Stimulated activated CD8-positive, alpha-beta memory T cell treated with anti-CD3 and anti-CD28 coated beads, Interleukin-4, amount 100 ng/mL, for 24 hours (primary cell): Measurements from ENCODE around the gene MGAT5B.

Source experiments
- DNase-seq: peaks from one replicate; pipeline ENCODE4 v3.0.0-alpha.2; 2020; ENCODE audit warnings: low read depth

Gene MGAT5B

DNA sequence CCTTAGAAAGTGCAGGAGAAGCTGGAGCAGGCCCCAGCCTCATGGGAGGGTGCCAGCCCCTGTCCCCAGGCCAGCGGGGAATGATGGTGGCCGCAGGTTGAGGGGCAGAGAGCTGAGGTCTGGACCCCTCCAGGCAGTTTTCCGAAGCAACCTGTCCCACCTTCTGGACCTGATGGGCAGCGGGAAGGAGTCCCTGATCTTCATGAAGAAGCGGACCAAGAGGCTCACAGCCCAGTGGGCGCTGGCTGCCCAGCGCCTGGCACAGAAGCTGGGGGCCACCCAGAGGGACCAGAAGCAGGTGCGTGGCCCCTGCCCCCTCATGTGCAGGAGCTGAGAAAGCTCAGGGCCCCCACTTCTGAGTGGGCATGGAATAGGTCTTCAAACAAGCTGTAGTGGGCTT, 36.8 kb downstream of the MGAT5B start:
- no peak for DNase-seq

DNA sequence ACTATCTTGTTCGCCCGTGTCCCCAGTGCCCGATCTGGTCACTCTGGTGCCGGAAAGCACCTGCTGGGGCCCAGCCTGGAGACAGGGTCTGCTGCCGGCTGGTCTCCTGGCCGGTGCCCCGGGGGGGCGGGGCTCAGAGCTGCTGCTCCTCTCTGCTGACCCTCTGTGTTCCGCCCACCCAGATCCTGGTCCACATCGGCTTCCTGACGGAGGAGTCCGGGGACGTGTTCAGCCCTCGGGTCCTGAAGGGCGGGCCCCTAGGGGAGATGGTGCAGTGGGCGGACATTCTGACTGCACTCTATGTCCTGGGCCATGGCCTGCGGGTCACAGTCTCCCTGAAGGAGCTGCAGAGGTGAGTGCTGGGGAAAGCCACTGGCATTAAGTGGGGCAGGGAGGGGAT, 37.6 kb downstream of the MGAT5B start:
- no peak for DNase-seq

DNA sequence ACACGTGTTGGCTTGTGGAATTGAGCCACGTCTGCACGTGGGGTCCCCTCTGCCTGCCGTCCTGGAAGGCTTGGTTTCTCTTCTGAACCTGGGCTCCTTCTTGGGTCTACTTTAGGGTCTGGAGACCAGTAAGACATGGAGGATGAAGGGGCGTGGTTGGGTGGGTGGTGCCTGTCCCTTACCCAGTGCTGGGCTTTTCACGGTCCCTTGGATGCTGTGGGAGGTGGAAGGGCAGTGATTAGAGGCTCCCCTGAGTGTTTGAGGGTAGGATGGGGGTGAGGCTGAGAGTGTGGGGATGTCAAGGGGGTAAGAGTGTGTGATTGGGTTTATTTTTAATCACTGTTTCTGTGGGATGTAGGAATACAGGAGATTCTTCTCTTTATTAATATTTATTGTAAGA, 38.3 kb downstream of the MGAT5B start:
- no peak for DNase-seq

DNA sequence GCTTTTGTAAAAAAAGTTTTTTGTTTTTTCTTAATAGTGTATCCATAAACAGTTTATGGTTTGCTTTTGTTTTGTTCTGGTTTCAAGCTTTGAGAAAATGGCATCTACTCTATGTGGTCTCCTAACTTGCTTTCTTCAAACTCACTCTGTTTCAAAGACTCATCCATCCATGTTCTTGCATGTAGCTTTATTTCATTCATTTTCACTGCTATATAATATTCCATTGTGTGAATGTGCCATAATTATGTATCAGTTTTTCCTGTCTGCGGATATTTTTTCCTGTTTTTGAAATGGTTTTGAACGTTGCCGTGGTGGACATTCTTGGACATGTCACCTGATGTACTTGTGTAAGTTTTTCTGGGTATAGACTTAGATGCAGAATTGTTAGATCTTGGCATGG, 39.1 kb downstream of the MGAT5B start:
- no peak for DNase-seq

DNA sequence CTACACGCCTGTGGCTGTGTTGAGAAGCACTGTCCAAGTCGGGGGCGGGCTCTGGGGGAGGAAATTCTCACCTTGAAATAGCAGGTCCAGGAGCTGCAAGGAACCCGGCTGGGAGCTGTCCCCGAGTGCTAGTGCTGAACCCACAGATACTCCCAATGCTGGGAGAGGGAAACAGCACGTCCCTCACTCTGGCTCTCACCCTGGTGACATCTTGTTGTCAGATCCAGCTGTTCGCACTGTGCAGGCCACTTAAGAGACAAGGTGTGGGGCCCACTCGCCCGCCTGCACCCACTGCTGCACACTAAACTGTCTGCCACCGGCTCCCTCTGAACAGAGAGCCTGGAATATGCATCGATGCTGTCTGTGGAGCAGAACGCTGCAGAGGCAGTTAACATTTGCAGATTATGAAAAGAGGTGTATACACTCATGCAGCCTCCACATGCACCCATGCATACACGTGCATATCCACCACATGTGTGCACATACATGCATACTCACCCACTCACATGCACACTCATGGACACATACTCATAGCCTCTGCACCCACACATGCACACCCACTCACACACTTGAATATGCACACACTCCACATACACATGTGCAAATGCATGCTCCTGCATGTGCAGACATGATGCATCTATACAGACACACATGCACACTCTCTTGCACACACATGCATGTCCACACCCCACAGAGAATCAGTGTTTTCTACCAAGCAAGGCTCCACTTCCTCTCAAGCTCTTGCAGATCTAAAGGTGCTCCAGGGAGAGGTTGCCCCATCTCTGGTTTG, 42.0 kb downstream of the MGAT5B start:
- DNase-seq = peak; percentile 6

DNA sequence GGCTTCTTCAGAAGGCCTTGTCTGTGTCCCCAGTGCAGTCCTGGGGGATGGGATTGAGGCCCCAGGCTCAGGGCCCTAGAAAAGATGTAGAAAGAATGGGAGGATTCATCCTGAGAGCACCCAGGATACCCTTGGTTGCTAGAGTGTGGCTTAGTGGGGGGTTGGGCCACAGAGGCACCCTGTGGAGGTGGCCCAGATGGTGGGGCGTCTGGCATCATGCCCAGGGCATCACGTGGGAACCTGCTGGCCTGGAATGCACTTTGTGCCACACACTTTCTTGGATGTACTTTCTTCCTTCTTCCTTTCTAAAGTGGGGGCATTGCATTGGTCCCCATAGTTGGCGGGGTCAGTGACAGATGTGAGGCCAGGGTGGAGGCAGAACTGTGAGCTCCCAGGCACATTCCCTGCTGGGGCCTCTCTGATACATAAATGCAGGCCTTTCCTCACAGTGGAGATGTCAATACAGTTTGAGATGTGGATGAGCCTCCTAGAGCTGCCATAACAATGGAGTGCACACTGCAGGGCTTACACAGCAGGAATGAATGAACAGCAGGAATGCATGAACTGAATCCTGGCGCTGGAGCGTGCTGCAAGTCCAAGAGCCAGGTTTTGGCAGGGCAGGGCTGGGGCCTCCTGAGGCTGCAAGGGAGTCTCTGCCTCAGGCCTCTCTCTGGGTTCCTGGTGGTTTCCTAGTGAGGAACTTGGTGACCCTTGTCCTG, 43.3 kb downstream of the MGAT5B start:
- no peak for DNase-seq

DNA sequence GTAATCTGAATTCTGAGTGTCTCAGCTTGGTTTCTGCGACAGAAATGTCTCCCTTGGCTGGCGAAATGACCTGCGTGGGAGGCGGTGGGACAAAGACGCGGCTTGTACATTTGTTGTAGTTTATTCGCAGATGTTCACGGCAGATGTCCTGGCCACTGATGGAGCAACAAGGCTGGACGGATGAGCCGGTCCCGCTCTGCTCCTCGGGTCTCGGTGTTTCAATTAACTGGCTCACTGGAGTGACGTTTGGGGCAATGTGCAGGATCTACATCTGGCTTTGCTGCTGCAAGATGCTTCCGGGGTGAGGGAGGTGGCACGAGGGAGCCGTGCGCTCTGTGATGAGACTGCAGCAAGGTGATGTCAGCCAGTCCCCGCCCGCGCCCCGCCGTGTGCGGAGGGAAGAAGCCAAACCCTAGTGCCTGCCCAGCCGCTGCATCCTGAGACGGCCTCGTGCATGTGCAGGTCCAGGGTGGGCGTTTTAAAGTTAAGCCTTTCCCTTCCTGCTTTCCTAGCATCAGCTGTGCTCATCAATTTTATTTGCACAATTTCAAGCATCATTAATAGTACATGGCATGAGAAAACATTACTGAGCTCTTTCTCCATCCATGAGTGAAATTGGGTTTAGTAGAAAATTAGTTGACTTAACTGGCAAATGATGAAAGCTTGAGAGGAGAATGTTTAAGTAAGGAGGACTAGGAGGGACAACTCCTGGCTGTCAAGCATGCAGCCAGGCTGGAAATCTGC, 44.4 kb downstream of the MGAT5B start:
- DNase-seq = no peak

DNA sequence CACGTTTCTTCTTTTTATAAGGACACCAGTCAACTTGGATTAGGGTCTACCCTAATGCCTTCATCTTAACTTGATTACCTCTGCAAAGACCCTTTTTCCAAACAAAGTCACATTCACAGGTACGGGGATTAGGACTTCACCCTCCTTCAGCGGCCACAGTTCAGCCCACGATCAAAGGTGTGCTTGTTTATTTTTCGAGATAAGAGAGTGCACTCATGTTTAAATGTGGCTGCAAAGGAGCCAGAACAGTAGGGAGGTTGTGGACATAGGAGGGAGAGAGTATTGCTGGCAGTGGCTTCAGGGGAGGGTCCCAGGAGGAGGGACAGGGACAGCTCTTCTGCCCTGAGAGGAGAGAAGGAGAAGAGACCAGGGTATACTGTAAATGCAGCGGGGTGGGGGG, 46.7 kb downstream of the MGAT5B start:
- DNase-seq = no peak

DNA sequence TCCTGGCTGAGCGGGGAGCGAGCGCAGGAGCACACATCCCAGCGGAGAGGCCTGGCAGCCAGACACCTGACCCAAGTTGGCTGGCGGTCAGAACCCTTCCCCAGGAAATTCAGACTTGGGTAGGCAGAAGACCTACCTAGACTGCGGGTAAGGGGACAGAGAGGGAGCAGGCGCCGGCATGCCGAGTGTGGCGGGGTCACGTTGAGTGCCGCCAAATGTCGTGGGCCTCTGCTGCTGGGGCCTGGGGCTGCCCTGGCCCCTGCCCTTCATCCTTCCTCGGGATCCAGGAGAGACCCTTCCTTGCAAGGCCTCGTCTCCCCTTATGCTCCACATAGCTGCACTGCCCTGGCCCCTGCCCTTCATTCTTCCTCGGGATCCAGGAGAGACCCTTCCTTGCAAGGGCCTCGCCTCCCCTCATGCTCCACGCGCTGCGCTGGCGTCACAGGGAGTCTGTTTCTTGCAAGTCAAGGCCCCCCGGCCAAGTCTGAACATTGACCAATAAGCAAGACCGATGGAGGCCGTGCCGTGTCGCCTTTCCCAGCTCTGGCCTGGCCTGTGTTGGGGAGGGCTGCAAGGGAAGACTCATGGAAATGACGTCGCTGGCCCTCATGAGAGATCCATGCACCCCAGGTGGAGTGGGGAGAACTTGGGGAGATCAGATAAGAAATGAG, 47.8 kb downstream of the MGAT5B start:
- DNase-seq = no peak

DNA sequence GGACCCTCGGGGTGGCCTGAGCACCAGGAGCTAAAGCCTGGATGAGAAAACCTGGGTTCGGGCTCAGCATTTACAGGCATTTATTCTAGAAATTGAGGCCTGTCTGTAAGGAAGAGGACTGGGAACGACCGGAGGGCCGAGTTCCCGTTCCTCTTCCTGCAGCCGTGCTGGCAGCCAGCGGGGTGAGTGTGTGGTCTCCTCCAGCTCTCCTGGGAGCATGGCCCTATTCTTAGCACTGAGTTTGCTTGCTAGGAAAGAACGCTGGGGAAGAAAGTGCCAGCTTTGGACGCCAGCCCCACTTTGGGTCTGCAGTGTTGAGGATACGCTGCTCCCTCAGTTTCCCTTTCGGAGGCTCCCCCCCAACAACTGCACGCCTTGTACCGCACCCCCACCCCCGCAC, 49.6 kb downstream of the MGAT5B start:
- no peak for DNase-seq

DNA sequence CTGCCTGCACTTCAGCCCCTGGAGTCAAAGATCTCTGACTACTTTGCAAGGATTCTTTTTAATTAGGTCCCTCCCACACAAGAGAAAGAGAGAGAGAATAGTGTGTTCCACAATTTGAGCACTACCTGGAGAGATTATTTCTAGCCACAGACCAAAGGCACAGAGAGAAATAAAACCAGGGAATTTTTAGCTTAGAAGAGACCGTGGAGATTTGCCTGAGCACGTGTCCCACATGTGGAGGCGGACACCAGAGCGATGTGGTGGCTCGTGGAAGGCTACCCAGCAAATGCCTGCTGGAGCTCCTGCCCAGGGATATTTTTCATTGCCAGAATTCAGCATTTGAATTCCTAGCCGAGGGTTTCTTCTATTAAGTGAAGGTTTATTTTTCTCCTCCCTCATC, 50.6 kb downstream of the MGAT5B start:
- DNase-seq = no peak

DNA sequence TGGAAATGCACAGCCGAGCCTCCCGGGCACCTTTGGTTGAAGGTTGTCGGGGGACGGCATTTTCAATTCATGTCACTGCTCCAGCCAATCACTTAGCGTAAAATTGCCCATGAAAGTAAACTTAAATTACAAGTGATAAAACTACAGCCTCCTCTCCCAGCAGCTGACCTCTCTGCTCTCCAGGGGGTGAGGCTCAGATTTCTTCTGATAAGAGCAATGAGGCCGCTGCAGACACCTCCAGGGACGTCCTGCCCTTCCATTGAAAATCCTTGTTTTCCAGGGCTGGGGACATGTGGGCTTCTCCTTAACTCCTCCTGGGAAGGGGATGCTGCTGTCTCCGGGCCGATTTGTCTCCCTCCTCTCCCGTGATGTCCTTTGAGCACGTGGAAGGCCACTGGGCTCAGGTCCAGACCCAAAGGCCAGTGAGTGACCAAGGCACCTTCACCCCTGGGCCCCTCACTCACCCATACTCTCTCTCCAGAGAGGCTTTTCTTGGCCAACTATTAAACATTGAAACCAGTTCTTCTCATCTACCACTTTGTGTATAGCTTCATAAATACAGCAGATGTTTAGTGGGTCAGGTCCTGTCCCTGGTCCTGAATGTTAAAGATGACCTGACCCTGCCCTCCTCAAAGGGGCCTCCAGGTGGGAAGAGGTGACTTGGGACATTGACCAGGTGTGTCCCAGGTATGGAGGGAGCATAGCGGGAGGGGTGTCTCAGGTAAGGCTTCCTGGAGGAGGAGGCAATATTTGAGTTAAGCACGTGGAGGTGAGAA, 52.3 kb downstream of the MGAT5B start:
- DNase-seq = no peak

DNA sequence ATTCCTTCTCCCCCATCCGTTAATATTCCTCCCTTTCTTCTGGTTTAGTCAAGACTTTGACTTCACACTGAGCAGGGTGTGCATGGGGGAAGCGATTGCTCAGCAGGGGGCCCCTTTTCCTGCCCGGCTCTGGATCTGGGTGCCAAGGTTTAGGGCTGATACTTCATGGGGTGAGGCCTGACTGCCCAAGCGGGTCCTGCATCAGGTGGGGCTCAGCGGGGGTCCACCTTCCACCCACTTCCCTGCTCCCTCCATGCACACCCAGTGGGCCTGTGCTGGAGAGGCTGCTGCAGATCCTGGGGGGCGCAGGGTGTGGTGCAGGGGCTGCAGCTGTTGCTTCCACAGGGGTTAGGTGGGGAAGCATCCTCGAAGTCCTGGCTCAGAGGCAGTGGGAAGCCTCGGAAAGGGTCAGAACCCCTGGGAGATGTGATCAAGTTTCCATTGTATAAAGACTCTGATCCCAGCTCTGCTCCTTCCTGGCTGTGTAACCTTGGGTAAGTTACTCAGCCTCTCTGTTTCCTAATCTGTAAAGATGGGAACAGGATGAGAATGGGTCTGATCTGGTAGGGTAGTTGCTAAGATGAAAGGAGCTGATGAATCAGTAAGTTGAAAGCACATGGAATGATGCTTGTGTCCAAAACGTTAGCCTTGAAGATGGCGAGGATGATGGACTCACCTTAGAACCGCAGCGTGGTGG, 53.3 kb downstream of the MGAT5B start:
- no peak for DNase-seq

DNA sequence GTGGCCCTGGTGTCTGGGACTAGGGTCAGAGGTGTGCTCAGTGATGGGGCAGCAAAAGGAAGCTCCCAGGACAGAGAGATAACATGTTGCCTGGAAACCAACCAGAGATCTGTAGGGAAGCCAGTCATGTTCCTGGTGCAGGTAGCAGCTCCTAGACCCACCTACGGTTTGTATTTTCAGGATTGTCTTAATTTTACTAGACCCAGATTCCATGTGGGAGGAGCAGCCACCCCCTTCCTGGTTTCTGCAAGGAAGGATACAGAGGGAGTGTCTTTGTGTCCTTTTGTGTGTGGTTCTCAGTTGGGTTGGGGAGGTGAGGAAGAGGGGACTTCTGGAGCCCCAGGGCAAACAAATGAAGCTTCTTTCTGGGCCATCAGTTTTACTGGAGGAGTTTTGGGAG, 53.9 kb downstream of the MGAT5B start:
- DNase-seq = no peak

DNA sequence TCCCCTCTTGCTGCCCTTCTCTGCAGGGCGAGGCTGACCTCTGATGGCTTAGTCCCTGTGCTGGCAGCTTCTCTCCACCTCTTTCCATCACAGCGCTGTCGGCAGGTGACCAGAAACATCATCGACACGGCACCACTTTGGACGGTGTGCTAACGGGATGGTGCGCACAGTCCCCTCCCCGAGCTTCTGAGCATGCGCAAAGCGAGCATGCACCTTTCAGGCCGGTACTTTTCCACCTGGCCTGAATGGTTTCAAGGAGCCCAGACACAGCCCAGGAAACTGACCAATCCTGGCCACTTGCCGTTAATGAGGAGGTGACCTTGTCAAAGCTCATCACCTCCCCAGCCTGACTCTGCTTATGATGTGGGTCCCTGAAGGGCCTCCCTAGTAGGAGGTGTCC, 54.8 kb downstream of the MGAT5B start:
- DNase-seq = no peak

DNA sequence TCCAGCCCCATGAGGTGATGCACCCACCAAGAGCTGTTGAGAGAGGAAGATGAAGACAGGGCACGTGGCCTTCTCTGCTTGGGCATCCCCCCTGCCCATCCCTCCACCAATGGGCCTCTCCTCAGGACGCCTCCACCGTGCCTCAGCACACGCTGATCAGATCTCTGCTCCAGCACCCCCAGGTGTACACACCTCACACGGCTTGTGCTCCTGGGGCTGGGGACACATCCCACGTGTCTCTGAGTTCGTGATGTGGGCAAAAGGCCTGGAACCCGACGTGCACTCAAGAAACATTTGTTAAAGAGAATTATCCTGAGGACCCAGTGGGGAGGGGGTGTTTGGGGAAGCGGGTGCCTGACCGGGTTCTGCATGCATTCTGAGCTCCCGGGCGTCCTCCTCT, 55.3 kb downstream of the MGAT5B start:
- DNase-seq = no peak

DNA sequence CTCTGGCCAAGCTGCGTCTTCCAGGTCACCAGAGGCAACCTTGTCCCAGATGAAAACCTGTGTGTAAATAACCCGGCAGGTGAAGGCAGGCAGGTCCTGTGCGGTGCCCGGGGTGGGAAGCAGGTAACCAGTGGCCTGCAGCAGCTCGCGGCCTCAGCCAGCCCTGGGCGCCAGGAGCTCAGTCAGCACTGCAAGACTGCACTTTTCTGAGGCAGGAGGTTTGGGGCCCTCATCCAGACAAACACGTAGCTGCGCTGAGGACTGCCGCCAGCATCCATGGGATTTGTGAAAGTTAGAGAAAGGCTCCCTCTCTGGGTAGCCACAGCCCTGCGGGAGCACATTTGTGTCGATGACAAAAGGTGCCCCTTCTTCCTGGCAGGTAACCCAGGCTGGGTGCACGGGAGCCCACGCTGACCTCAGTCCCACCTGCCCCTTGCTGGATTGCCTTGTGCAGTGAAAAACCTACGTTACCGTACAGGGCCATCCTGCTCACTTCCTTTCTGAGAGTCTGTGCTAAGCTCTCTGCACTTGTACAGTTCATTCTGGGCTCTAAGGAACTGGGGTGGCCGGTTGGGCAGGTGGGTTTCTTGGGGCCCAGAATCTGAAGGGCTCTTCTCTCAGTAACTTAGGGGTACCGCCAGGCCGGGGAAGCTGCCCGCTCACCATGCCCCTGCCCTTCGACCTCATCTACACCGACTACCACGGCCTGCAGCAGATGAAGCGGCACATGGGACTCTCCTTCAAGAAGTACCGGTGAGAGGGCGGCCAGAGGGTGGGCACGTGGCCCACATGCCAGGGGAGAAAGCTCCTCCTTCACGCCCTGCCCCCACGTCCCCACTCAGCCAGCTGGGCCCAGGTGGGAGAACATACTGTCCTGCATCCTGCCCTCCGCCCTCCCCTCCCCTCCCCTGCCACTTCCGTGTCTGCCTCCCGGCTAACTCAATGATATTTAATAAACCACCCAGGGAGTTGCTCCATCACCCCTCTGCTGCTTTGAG, 56.4 kb downstream of the MGAT5B start:
- no peak for DNase-seq

DNA sequence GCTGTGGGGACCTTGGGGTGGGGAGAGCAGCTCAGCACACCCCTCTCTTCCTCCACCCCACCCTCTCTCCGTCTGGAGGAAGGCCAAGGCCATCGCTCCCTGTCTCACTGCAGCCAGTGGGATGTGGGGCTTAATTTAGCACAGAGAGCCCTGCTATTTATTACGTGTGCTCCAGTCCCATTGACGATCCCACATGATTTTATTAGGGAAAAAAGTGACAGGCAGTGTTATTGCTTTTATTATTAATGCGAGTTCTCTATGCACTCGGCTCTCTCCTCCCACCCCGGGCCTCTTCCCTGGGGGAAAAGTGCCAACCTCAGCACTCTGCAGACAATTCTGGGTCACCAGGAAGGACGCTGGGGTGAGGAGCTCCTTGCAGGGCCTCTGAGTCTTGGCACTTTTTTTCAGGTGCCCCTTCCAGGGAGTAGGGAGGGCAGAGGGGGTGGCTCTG, 57.3 kb downstream of the MGAT5B start:
- DNase-seq = no peak

DNA sequence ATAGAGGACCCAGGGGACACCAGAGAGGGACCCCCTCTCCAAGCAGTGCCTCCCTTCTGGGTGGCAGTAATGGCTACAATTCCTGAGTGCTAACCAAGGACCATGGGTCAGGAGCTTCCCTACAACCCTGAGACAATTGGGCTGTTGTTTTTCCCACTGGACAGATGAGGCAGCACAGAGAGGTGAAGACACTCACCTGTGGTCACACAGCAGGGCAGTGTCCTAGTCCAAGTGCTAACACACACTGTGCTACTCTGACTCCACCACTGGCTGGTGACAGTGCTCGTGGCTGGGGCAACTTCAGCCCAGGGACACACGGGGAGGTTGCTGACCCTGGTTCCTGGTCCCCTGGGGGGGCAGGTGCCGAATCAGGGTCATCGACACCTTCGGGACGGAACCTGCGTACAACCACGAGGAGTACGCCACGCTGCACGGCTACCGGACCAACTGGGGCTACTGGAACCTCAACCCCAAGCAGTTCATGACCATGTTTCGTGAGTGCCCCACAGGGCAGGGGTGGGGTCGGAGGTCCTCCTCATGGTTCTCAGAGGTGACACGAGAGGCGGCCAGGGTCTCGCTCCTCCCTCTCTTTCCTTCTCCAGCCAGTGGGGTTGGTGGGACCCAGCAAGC, 58.1 kb downstream of the MGAT5B start:
- no peak for DNase-seq
